BJ (cell line): Measurements from ENCODE around the gene CPNE4. TPM values are rescaled to one million over a fixed set of nuclear protein-coding genes. Genes with fewer than 3 reads are reported as not detected.

Source experiments
- CTCF ChIA-PET: fragments of 350-600 bp; formaldehyde crosslinking; extraction: SDS; loops from one replicate; lab custom pipeline; 2021; ENCODE audit warnings: antibody characterized with exemption, inconsistent platforms; lab: Yijun Ruan, JAX
- POLR2A ChIA-PET: fragments of 300-600 bp; sonication (Branson Sonifier 250); formaldehyde crosslinking; extraction: SDS; loops from one replicate; lab custom pipeline; 2021; ENCODE audit warnings: antibody characterized with exemption; lab: Charles Lee
- DNase-seq: peaks from one replicate; pipeline ENCODE4 v3.0.0-alpha.2; 2011; ENCODE audit warnings: low read depth
- H3K27me3 ChIP-seq: 2 replicates; pipeline ENCODE4 v1.6.0; 2011; ENCODE audit warnings: low read length; ENCODE audit not compliant: control insufficient read depth, insufficient read depth
- H3K36me3 ChIP-seq: 2 replicates; pipeline ENCODE4 v1.5.1; 2011; ENCODE audit warnings: low read length; ENCODE audit not compliant: control insufficient read depth, insufficient read depth
- H3K4me3 ChIP-seq: 2 replicates; pipeline ENCODE4 v1.5.1; 2011; ENCODE audit warnings: low read depth, mild to moderate bottlenecking, control low read depth, low read length
- polyA plus RNA-seq: library from polyadenylated mRNA; depleted of rRNA; stranded (reverse); fragments of >200 nt; gene quantifications from 2 replicates; pipeline ENCODE4 v1.2.3, GENCODE V29; 2011
- TF ChIP-seq, protein P1 (sequence below): IDR thresholded peaks from 2 replicates; pipeline ENCODE4 v1.5.1; 2011; ENCODE audit warnings: low read depth, mild to moderate bottlenecking, control low read depth, inconsistent platforms, low read length, moderate library complexity; ENCODE audit not compliant: insufficient read depth

Gene CPNE4
- polyA plus RNA-seq, 1 experiment, result not detected

DNA sequence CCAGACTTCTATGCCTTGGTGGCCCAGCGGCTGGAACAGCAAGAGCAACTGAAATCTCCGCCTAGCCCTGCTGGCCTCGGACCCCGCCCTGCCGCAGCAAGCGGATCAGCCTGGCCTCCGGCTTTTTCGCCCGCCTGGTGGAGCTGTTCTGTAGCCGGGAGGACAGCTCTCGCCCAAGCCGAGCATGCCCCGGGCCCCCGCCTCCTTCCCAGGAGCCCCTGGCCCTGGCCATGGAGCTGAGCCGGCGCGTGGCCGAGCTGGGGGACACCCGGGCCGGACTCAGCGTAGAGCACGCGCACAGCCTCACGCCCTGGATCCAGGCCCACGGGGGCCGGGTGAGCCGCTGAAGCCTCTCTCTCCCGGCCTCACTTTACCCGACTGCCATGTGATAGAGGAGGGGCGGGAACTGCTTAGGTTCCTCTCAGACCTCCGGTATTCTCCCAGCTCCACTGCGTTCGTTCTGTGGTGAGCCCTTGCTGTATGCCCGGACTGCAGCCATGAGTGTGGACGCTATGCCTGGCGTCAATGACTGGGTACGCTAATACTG is 507.9 kb downstream of the CPNE4 start:
- TF ChIP-seq, protein P1, sequence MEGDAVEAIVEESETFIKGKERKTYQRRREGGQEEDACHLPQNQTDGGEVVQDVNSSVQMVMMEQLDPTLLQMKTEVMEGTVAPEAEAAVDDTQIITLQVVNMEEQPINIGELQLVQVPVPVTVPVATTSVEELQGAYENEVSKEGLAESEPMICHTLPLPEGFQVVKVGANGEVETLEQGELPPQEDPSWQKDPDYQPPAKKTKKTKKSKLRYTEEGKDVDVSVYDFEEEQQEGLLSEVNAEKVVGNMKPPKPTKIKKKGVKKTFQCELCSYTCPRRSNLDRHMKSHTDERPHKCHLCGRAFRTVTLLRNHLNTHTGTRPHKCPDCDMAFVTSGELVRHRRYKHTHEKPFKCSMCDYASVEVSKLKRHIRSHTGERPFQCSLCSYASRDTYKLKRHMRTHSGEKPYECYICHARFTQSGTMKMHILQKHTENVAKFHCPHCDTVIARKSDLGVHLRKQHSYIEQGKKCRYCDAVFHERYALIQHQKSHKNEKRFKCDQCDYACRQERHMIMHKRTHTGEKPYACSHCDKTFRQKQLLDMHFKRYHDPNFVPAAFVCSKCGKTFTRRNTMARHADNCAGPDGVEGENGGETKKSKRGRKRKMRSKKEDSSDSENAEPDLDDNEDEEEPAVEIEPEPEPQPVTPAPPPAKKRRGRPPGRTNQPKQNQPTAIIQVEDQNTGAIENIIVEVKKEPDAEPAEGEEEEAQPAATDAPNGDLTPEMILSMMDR, result peak; percentile 67
- Histone ChIP-seq H3K4me3 (peak overlapping the region; percentile 38), H3K36me3 (no peaks in the 10 kb centered on the region), H3K27me3 (peaks cover 3% of the 10 kb centered on the region; the same call in 1 of the 2 replicates)
- CTCF ChIA-PET, result interaction anchor here (0.8 to 1.0 kb wide), 2 partner anchors 11 to 503 kb away, joined by 4 read pairs; no protein-coding TSS in a partner anchor
- no peak for DNase-seq
- POLR2A ChIA-PET, result no interaction called here

DNA sequence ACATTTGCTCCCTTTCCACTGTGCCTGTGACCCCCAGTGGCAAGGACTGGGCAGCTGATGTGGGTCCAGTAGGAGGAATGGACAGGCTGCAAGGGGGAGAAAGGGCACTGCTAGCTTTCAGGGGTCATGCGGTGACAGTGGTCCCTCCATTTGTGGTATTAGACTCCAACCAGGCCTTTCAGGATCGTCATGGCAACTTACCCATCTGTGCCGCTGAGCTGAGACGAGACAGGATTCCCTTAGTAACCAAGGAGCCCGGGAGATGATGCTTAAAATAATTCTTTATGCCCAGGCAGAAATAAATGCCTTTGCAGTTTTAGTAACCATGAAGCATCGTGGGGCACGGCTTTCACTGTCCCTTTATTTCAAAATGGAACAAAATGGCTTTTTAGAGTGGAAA is 516.1 kb downstream of the CPNE4 start:
- Histone ChIP-seq H3K36me3 (no peaks in the 10 kb centered on the region), H3K4me3 (no peak overlapping the region), H3K27me3 (peaks cover 4% of the 10 kb centered on the region; the same call in 1 of the 2 replicates)
- ChIA-PET CTCF (no interaction called here), POLR2A (no interaction called here)
- TF ChIP-seq, protein P1, result no peak
- no peak for DNase-seq

DNA sequence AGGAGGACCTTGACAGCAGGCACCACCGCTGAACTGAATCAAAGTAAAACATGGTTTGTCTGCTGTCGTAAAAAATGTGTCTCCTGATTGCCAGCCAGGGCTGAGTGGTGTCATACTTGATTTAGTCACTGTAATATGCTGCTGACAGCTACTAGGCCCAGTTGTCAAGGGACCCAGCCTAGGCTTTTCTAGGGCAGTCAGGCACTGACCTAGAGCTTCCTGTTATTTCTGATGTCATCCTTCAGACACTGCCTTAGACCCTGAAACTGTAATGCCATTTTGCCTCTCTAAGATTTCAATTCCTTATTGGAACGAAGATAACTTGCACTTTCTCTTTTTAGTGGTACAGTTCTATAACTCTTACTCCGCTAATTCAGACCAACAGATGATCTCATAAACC is 529.4 kb downstream of the CPNE4 start:
- POLR2A ChIA-PET, result no interaction called here
- CTCF ChIA-PET, result no interaction called here
- H3K27me3 ChIP-seq, result 0 out of 2 replicates have a peak, but pooled peaks cover 1% of the 10 kb centered on the region
- no peaks in the 10 kb centered on the region for H3K36me3 ChIP-seq
- TF ChIP-seq, protein P1, result no peak
- H3K4me3 ChIP-seq, result no peak overlapping the region
- DNase-seq, result no peak

DNA sequence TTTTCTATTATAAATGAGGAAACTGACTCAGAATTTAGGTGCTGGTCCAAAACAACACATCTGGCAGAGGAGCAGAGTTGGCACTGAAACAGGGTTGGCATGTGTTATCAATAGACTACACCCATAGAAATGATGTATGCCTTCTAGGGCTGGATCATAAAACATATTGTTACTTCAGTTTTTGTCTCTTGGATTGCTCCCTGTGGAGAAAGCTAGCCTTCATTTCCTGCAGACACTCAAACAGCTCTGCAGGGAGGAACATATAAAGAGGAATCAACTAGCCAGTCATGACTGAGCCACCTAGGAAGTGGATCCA is 531.5 kb downstream of the CPNE4 start:
- Histone ChIP-seq H3K27me3 (0 out of 2 replicates have a peak, but pooled peaks cover 1% of the 10 kb centered on the region), H3K36me3 (peaks cover 2% of the 10 kb centered on the region; the same call in 1 of the 2 replicates), H3K4me3 (peak overlapping the region; percentile 80)
- POLR2A ChIA-PET, result no interaction called here
- TF ChIP-seq, protein P1, result no peak
- CTCF ChIA-PET, result no interaction called here
- no peak for DNase-seq

DNA sequence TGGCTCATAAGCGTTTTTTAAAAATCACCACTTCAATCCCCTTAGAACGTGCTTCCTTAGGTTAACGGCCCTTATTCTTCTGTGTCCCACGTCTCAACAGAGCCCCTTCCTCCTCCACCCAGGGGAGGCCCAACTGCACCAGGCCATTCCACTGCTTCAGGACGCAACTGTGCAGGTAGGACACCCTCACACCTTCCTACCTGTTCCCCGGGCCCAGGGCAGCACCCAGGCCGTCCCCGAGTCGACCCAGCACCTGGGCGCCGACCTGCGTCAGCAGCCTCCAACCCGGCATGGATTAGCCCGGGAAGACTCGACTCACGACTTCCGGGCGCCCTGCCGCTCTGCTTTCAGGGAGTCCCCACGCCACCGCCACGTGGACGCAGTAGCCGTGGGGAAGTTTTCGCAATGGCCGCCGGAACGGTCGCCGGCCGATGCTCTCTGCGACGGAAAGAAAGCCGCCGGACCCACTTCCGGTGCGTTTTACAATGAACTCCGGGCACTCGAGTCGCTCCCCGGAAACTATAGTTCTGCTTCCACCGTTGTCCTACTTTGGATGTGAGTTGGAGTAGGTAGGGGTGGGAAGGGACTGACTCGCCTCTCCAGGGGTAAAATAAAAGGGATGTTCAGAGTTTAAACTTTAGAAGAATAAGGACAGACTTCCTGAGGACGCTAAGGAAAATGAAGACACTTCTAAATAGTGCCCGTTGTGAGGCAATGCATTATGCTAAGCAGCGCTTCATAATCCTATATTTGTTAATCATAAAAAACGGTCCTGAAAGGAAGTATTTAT is 532.1 kb downstream of the CPNE4 start, which contains the start of gene MRPL3:
TSS of gene MRPL3 (minus strand) at position 442 of the 790 bp plus-strand sequence. CDS start at position 292, 150 bp downstream.
- Histone ChIP-seq H3K36me3 (peaks cover 2% of the 10 kb centered on the region; the same call in 1 of the 2 replicates), H3K4me3 (peak within 1 kb of the TSS; percentile 80), H3K27me3 (0 out of 2 replicates have a peak, but pooled peaks cover 1% of the 10 kb centered on the region)
- DNase-seq, result peak; percentile 14
- TF ChIP-seq, protein P1, result no peak
- POLR2A ChIA-PET, result no interaction called here
- CTCF ChIA-PET, result no interaction called here
